MM.1S (cell line): Measurements from ENCODE around the gene TCF7L2.

ENCODE experiments used
- DNase-seq: peaks from one replicate; pipeline ENCODE4 v3.0.0-alpha.2; 2015
- H2AFZ ChIP-seq: fragments of 300-600 bp; sonication (generic); 2 replicates; pipeline ENCODE4 v1.6.0; 2016; ENCODE audit warnings: antibody characterized with exemption, low read length
- H3F3A ChIP-seq: fragments of 300-600 bp; sonication (generic); 2 replicates; pipeline ENCODE4 v1.6.1; 2016; ENCODE audit warnings: mild to moderate bottlenecking, antibody characterized with exemption, low read length, moderate library complexity, mixed read lengths; ENCODE audit not compliant: insufficient read depth
- H3K27ac ChIP-seq: fragments of 300-600 bp; sonication (generic); 2 replicates; pipeline ENCODE4 v1.5.1; 2016; ENCODE audit warnings: mild to moderate bottlenecking, low read length
- H3K27me3 ChIP-seq: fragments of 300-600 bp; sonication (generic); replicated peaks from 2 replicates; pipeline ENCODE4 v1.6.0; 2016; ENCODE audit warnings: low read length; ENCODE audit not compliant: insufficient read depth
- H3K36me3 ChIP-seq: fragments of 300-600 bp; sonication (generic); replicated peaks from 2 replicates; pipeline ENCODE4 v1.6.1; 2016; ENCODE audit warnings: mild to moderate bottlenecking, low read length, mixed read lengths; ENCODE audit not compliant: insufficient read depth
- H3K4me1 ChIP-seq: fragments of 300-600 bp; sonication (generic); 2 replicates; pipeline ENCODE4 v1.6.1; 2016; ENCODE audit warnings: low read length, mixed read lengths
- H3K4me2 ChIP-seq: fragments of 300-600 bp; sonication (generic); 2 replicates; pipeline ENCODE4 v1.6.0; 2016; ENCODE audit warnings: low read depth, low read length
- H3K4me3 ChIP-seq: fragments of 300-600 bp; sonication (generic); 2 replicates; pipeline ENCODE4 v1.5.1; 2016; ENCODE audit warnings: low read length, mixed read lengths
- H3K79me2 ChIP-seq: fragments of 300-600 bp; sonication (generic); 2 replicates; pipeline ENCODE4 v1.6.1; 2016; ENCODE audit warnings: mixed run types, low read length, mixed read lengths
- H3K9ac ChIP-seq: fragments of 300-600 bp; sonication (generic); 2 replicates; pipeline ENCODE4 v1.6.1; 2016; ENCODE audit warnings: low read length, mixed read lengths
- H3K9me2 ChIP-seq: fragments of 300-600 bp; sonication (generic); replicated peaks from 2 replicates; pipeline ENCODE4 v1.6.1; 2016; ENCODE audit warnings: mild to moderate bottlenecking, low read length, mixed read lengths; ENCODE audit not compliant: insufficient read depth
- H3K9me3 ChIP-seq: fragments of 300-600 bp; sonication (generic); replicated peaks from 2 replicates; pipeline ENCODE4 v1.6.1; 2016; ENCODE audit warnings: mild to moderate bottlenecking, low read length, mixed read lengths; ENCODE audit not compliant: insufficient read depth
- H4K20me1 ChIP-seq: fragments of 300-600 bp; sonication (generic); 2 replicates; pipeline ENCODE4 v1.6.1; 2016; ENCODE audit warnings: mild to moderate bottlenecking, low read length, moderate library complexity, mixed read lengths; ENCODE audit not compliant: insufficient read depth
- CTCF ChIP-seq: fragments of 300-600 bp; sonication (generic); IDR thresholded peaks from 2 replicates; pipeline ENCODE4 v1.5.1; 2016; ENCODE audit warnings: antibody characterized with exemption, low read length, mixed read lengths
- EZH2 ChIP-seq: fragments of 300-600 bp; sonication (generic); optimal IDR thresholded peaks from 2 replicates; pipeline ENCODE3; 2017; ENCODE audit warnings: low read depth, mild to moderate bottlenecking, antibody characterized with exemption, low read length, mixed read lengths
- EZH2phosphoT487 ChIP-seq: fragments of 300-600 bp; sonication (generic); IDR thresholded peaks from 2 replicates; pipeline ENCODE4 v1.6.1; 2018; ENCODE audit warnings: antibody characterized with exemption, low read length

The TCF7L2 gene

GRCh38 chr10:113111900-113112853, 162.1 kb downstream of the TCF7L2 start:
- TF ChIP-seq CTCF (no peak), EZH2 (no peak), EZH2phosphoT487 (no peak)
- H4K20me1 ChIP-seq = no peaks in the 10 kb centered on the region
- H3K9me3 ChIP-seq = no peaks in the 10 kb centered on the region; the same call in 1 of the 2 replicates
- H3K9ac ChIP-seq = no peak overlapping the region
- H2AFZ ChIP-seq = no peak overlapping the region
- H3F3A ChIP-seq = no peaks in the 10 kb centered on the region
- no peaks in the 10 kb centered on the region for H3K9me2 ChIP-seq
- no peaks in the 10 kb centered on the region for H3K36me3 ChIP-seq
- no peak overlapping the region for H3K4me3 ChIP-seq
- no peaks in the 10 kb centered on the region for H3K27me3 ChIP-seq
- H3K4me2 ChIP-seq = no peak overlapping the region
- H3K27ac ChIP-seq = no peak overlapping the region
- H3K4me1 ChIP-seq = no peaks in the 10 kb centered on the region
- DNase-seq = no peak
- H3K79me2 ChIP-seq = no peaks in the 10 kb centered on the region

GRCh38 chr10:113113241-113113640, 163.2 kb downstream of the TCF7L2 start:
- Histone ChIP-seq H3K27ac (no peak overlapping the region), H3F3A (no peaks in the 10 kb centered on the region), H3K9me2 (no peaks in the 10 kb centered on the region), H3K9me3 (no peaks in the 10 kb centered on the region; the same call in 1 of the 2 replicates), H3K9ac (no peak overlapping the region), H3K4me1 (no peaks in the 10 kb centered on the region), H3K4me3 (no peak overlapping the region), H3K79me2 (no peaks in the 10 kb centered on the region), H3K27me3 (no peaks in the 10 kb centered on the region), H3K4me2 (no peak overlapping the region), H3K36me3 (no peaks in the 10 kb centered on the region), H2AFZ (no peak overlapping the region), H4K20me1 (no peaks in the 10 kb centered on the region)
- TF ChIP-seq CTCF (no peak), EZH2 (no peak), EZH2phosphoT487 (no peak)
- no peak for DNase-seq

- Histone ChIP-seq H3K9me2 (no peaks in the 10 kb centered on the region), H3K9me3 (no peaks in the 10 kb centered on the region; the same call in 1 of the 2 replicates), H3K79me2 (no peaks in the 10 kb centered on the region), H3K27me3 (no peaks in the 10 kb centered on the region), H3K4me3 (no peak overlapping the region), H3K4me2 (no peak overlapping the region), H3K36me3 (no peaks in the 10 kb centered on the region), H3K4me1 (no peaks in the 10 kb centered on the region), H3K27ac (no peak overlapping the region), H3K9ac (no peak overlapping the region), H4K20me1 (no peaks in the 10 kb centered on the region), H2AFZ (no peak overlapping the region), H3F3A (no peaks in the 10 kb centered on the region)
- TF ChIP-seq EZH2phosphoT487 (no peak), EZH2 (no peak), CTCF (no peak)
- no peak for DNase-seq
Observed at GRCh38 chr10:113113918-113114317, 163.9 kb downstream of the TCF7L2 start.
